HPDE6-E6E7 (cell line): ENCODE measurements around the gene TMC1.

Experiments used
- DNase-seq: peaks from one replicate; pipeline ENCODE4 v3.0.0; 2011; ENCODE audit warnings: missing footprints; ENCODE audit errors: extremely low spot score

TMC1 gene

GRCh38 chr9:72575666-72576065 is 54.3 kb downstream of the TMC1 start:
- DNase-seq, result no peak

GRCh38 chr9:72576087-72576486 is 54.7 kb downstream of the TMC1 start:
- DNase-seq, result no peak

- DNase-seq, result peak; percentile 64
Measured at GRCh38 chr9:72577212-72577753, 55.9 kb downstream of the TMC1 start.

- DNase-seq, result peak; percentile 91
Measured at GRCh38 chr9:72579190-72579589, 57.8 kb downstream of the TMC1 start.

- no peak for DNase-seq
Measured at GRCh38 chr9:72579880-72580550, 58.6 kb downstream of the TMC1 start.

GRCh38 chr9:72581694-72582093 is 60.3 kb downstream of the TMC1 start:
- DNase-seq, result no peak

- no peak for DNase-seq
Measured at GRCh38 chr9:72583370-72583769, 62.0 kb downstream of the TMC1 start.

- DNase-seq, result peak; percentile 75
Measured at GRCh38 chr9:72586388-72587130, 65.2 kb downstream of the TMC1 start.

- no peak for DNase-seq
Measured at GRCh38 chr9:72588336-72588735, 66.9 kb downstream of the TMC1 start.

GRCh38 chr9:72589667-72590521 is 68.5 kb downstream of the TMC1 start:
- no peak for DNase-seq

GRCh38 chr9:72590824-72591223 is 69.4 kb downstream of the TMC1 start:
- DNase-seq, result no peak

GRCh38 chr9:72592502-72593403 is 71.3 kb downstream of the TMC1 start:
- peak; percentile 33 for DNase-seq

- no peak for DNase-seq
Measured at GRCh38 chr9:72596451-72597180, 75.2 kb downstream of the TMC1 start.

- DNase-seq, result no peak
Measured at GRCh38 chr9:72597181-72597517, 75.7 kb downstream of the TMC1 start.

GRCh38 chr9:72597601-72598000 is 76.2 kb downstream of the TMC1 start:
- DNase-seq, result no peak

GRCh38 chr9:72598639-72599038 is 77.2 kb downstream of the TMC1 start:
- no peak for DNase-seq

GRCh38 chr9:72599874-72600534 is 78.6 kb downstream of the TMC1 start:
- no peak for DNase-seq

GRCh38 chr9:72600671-72601070 is 79.3 kb downstream of the TMC1 start:
- no peak for DNase-seq

GRCh38 chr9:72601615-72602014 is 80.2 kb downstream of the TMC1 start:
- no peak for DNase-seq

- DNase-seq, result no peak
Measured at GRCh38 chr9:72612449-72612848, 91.0 kb downstream of the TMC1 start.
